Upper lobe of left lung (tissue), 4 donors: ENCODE data around the gene FGR.

Source experiments
- POLR2A ChIP-seq, 4 donors: fragments of 450-650 bp; IDR thresholded peaks; one replicate each; pipeline ENCODE4 v1.5.1; 2016 to 2017; ENCODE audit warnings: antibody characterized with exemption in 4 of 4, mild to moderate bottlenecking in 2 of 4
- POLR2AphosphoS5 ChIP-seq, 2 donors: sonication (generic); formaldehyde crosslinking; IDR thresholded peaks; one replicate each; pipeline ENCODE4 v1.5.1; 2017; ENCODE audit warnings: antibody characterized with exemption in 2 of 2
- TF ChIP-seq, protein P1 (sequence below), 6 experiments: fragments of 450-650 bp in 4 of 6; fragments of 200-600 bp in 2 of 6; sonication (generic) in 2 of 6; IDR thresholded peaks; one replicate each; pipeline ENCODE4 v1.5.1; 2016 to 2019; ENCODE audit warnings: antibody characterized with exemption in 6 of 6

DNA sequence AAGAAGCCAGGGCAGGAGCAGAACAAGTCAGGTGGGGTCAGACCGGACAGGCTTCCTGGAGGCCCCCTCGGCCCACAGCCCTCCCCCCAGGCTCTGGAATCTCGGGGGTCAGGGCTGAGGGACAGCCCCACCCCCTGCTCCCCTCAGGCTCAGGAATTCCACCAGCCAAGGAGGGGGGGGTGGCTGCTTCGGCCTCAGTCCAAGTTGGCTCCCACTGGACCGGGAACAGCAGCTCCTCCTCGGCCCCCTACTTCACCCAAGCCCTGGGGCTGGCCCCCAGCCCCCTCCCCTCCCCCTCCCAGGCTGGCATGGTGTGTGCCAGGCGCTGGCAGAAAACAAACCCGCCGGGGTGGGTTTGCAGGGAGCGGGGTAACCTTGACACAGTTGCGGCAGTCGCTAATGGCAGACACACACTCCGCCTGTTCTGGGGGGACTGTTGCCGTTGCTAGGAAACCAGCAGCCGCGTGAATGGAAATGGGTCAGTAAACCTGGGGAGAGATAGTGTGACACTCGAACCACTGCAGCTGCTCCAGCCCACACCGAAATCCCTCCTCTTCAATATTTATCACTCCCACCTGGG, 63.5 kb downstream of the FGR start:
- TF ChIP-seq, protein P1, sequence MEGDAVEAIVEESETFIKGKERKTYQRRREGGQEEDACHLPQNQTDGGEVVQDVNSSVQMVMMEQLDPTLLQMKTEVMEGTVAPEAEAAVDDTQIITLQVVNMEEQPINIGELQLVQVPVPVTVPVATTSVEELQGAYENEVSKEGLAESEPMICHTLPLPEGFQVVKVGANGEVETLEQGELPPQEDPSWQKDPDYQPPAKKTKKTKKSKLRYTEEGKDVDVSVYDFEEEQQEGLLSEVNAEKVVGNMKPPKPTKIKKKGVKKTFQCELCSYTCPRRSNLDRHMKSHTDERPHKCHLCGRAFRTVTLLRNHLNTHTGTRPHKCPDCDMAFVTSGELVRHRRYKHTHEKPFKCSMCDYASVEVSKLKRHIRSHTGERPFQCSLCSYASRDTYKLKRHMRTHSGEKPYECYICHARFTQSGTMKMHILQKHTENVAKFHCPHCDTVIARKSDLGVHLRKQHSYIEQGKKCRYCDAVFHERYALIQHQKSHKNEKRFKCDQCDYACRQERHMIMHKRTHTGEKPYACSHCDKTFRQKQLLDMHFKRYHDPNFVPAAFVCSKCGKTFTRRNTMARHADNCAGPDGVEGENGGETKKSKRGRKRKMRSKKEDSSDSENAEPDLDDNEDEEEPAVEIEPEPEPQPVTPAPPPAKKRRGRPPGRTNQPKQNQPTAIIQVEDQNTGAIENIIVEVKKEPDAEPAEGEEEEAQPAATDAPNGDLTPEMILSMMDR (IDR thresholded peaks at IDR 0.05) = no peak
- no peak for TF ChIP-seq POLR2AphosphoS5 (IDR thresholded peaks at IDR 0.05)
- TF ChIP-seq POLR2A (IDR thresholded peaks at IDR 0.05) = no peak
